GM12878 (cell line): ENCODE data around the gene BOD1L1. TPM values are rescaled to one million over a fixed set of nuclear protein-coding genes. Genes with fewer than 3 reads are reported as not detected.
A peak's percentile ranks its signal among the peaks of the same experiment; 100 is the strongest.

Experiments used
- ATAC-seq: fragments of 200-7000 bp; cut with Tn5 transposase; 3 replicates; pipeline ENCODE4 v1.9.1; 2020; ENCODE audit warnings: mild to moderate bottlenecking, moderate library complexity
- BruUV-seq: library from RNA; stranded (reverse); fragments of 400-500 nt; replicated peaks from 2 replicates; lab custom pipeline; 2021; lab: Mats Ljungman, UMichigan
- CTCF ChIA-PET: fragments of 300-600 bp; sonication (Branson Sonifier 250); formaldehyde crosslinking; extraction: SDS; loops from one replicate; lab custom pipeline; 2021; ENCODE audit warnings: inconsistent platforms; lab: Yijun Ruan, JAX
- POLR2A ChIA-PET: fragments of 350-600 bp; formaldehyde crosslinking; extraction: SDS; loops from one replicate; lab custom pipeline; 2021; ENCODE audit warnings: inconsistent platforms; lab: Charles Lee
- RAD21 ChIA-PET: fragments of 300-600 bp; sonication (Branson Sonifier 250); formaldehyde crosslinking; loops from one replicate; lab custom pipeline; 2023; ENCODE audit warnings: antibody characterized with exemption; ENCODE audit not compliant: unreplicated experiment; lab: Charles Lee
- SMC1A ChIA-PET: fragments of 300-600 bp; sonication (Branson Sonifier 250); formaldehyde crosslinking; loops from one replicate; lab custom pipeline; 2023; ENCODE audit not compliant: unreplicated experiment, uncharacterized antibody; lab: Charles Lee
- DNase-seq: peaks from one replicate; pipeline ENCODE4 v3.0.0-alpha.2; 2011; ENCODE audit warnings: low read depth, low spot score
- FAIRE-seq: peaks from 3 replicates; lab custom pipeline; 2011; peaks lifted over from hg19 to GRCh38; lab: Jason Lieb, UNC
- H2AFZ ChIP-seq: 2 replicates; pipeline ENCODE4 v1.6.0; 2011; ENCODE audit warnings: low read depth, low read length, control low read depth; ENCODE audit not compliant: control insufficient read depth
- H3K27ac ChIP-seq: 2 replicates; pipeline ENCODE4 v1.5.1; 2011; ENCODE audit warnings: control low read depth; ENCODE audit not compliant: control insufficient read depth, insufficient read depth
- H3K27me3 ChIP-seq, 2 experiments: replicated peaks in 1 of 2; 2 replicates each; pipeline versions ENCODE4 v1.6.0 to v1.6.1; 2011; ENCODE audit warnings: low read length in 1 of 2; ENCODE audit not compliant: control insufficient read depth in 2 of 2, insufficient read depth in 2 of 2
- H3K36me3 ChIP-seq, 2 experiments: 2 replicates each; pipeline ENCODE4 v1.5.1; 2011; ENCODE audit warnings: low read length in 1 of 2; ENCODE audit not compliant: control insufficient read depth in 2 of 2, insufficient read depth in 2 of 2
- H3K4me1 ChIP-seq: 2 replicates; pipeline ENCODE4 v1.6.1; 2011; ENCODE audit warnings: mild to moderate bottlenecking, low read length, moderate library complexity, mixed read lengths; ENCODE audit not compliant: control insufficient read depth, insufficient read depth
- H3K4me2 ChIP-seq: 2 replicates; pipeline ENCODE4 v1.6.0; 2011; ENCODE audit warnings: control low read depth; ENCODE audit not compliant: control insufficient read depth, insufficient read depth
- H3K4me3 ChIP-seq: fragments of 200-600 bp; sonication (generic); 2 replicates; pipeline ENCODE4 v1.5.1; 2016
- H3K79me2 ChIP-seq: 2 replicates; pipeline ENCODE4 v1.6.0; 2011; ENCODE audit warnings: low read length; ENCODE audit not compliant: control insufficient read depth, insufficient read depth
- H3K9ac ChIP-seq: 2 replicates; pipeline ENCODE4 v1.8.0; 2011; ENCODE audit warnings: low read length, control low read depth, mixed read lengths; ENCODE audit not compliant: control insufficient read depth, insufficient read depth
- H3K9me3 ChIP-seq: replicated peaks from 3 replicates; pipeline ENCODE4 v1.5.1; 2011; ENCODE audit warnings: mild to moderate bottlenecking, low read length; ENCODE audit not compliant: control insufficient read depth, insufficient read depth
- H4K20me1 ChIP-seq: 2 replicates; pipeline ENCODE4 v1.6.0; 2011; ENCODE audit not compliant: control insufficient read depth, insufficient read depth
- CTCF ChIP-seq, 3 experiments: IDR thresholded peaks in 2 of 3; conservative IDR thresholded peaks in 1 of 3; 2 replicates each; pipeline ENCODE4 v1.5.1; 2011; ENCODE audit warnings: low read depth in 3 of 3, low read length in 3 of 3, mild to moderate bottlenecking in 3 of 3, control low read depth in 2 of 3, moderate library complexity in 2 of 3, inconsistent platforms in 1 of 3, mixed read lengths in 1 of 3; ENCODE audit not compliant: control insufficient read depth in 2 of 3, insufficient read depth in 1 of 3; ENCODE audit errors: extremely low read depth in 1 of 3
- EGR1 ChIP-seq, 2 experiments: IDR thresholded peaks; 1 replicate in 1 of 2; 2 replicates in 1 of 2; pipeline ENCODE4 v1.6.1; 2011 to 2012; ENCODE audit warnings: low read depth in 2 of 2, low read length in 2 of 2, borderline replicate concordance in 1 of 2, mild to moderate bottlenecking in 1 of 2, moderate library complexity in 1 of 2
- NKRF ChIP-seq: fragments of 450-650 bp; conservative IDR thresholded peaks from 2 replicates; pipeline ENCODE4 v1.6.1; 2017; ENCODE audit warnings: mild to moderate bottlenecking, moderate library complexity
- RAD21 ChIP-seq: IDR thresholded peaks from 2 replicates; pipeline ENCODE4 v1.6.1; 2011; ENCODE audit warnings: mild to moderate bottlenecking, low read depth, low read length, moderate library complexity; ENCODE audit not compliant: insufficient read depth
- SMC3 ChIP-seq: IDR thresholded peaks from 2 replicates; pipeline ENCODE4 v1.6.1; 2011; ENCODE audit warnings: low read length, improper control_type of control experiment, borderline replicate concordance
- WGBS: methylation state at CpG from one replicate; pipeline ENCODE4 v1.1.6; 2016; ENCODE audit warnings: low lambda C conversion rate; ENCODE audit not compliant: insufficient replicate concordance, insufficient coverage; ENCODE audit errors: missing lambda C conversion rate; 5-methylcytosine and 5-hydroxymethylcytosine counted together
- in situ Hi-C: fragments of 300-500 bp; cut with MboI; formaldehyde crosslinking; loops from 9 replicates; pipeline ENCODE4 v1.14.3; 2018; ENCODE audit warnings: mixed read lengths
- intact Hi-C: fragments of 100-400 bp; cut with micrococcal nuclease; formaldehyde crosslinking; loops from one replicate; pipeline ENCODE4 v1.14.2; 2022; ENCODE audit not compliant: unreplicated experiment
- polyA plus RNA-seq, 11 experiments: library from polyadenylated mRNA; depleted of rRNA in 4 of 11; unstranded in 6 of 11; stranded (reverse) in 5 of 11; fragments of >200 nt; fragmentation: Nextera tagmentation in 4 of 11; fragmentation: Illumina TruSeq in 1 of 11; extraction: Ambion mirVana in 4 of 11; extraction: Trizol in 1 of 11; gene quantifications; 1 replicate in 1 of 11; 2 replicates in 10 of 11; pipeline versions ENCODE4 v1.2.1 to v1.2.3, GENCODE V29; 2011 to 2016; ENCODE audit warnings: inconsistent platforms in 2 of 11, missing spikeins in 2 of 11, low read depth in 1 of 11
- total RNA-seq, 4 experiments: library from RNA; depleted of rRNA in 3 of 4; stranded (reverse); fragments of >200 nt in 3 of 4; fragmentation: Illumina TruSeq in 1 of 4; extraction: Trizol in 1 of 4; gene quantifications; 2 replicates each; pipeline versions ENCODE4 v1.2.1 to v1.2.3, GENCODE V29; 2013 to 2021

BOD1L1 gene
- total and polyA plus RNA-seq, 10 of the 15 experiments (the other 5 are each of a cell fraction or from before 2014, with no cell fraction given), result 6.8 to 41.6 (median 24.3) TPM

- POLR2A ChIA-PET, result no interaction called here
- peak overlapping the region; percentile 11; the same call in 1 of the 2 replicates for H3K4me3 ChIP-seq
- H3K27ac ChIP-seq, result no peak overlapping the region
- RAD21 ChIA-PET, result no interaction called here
- peak overlapping the region; percentile 17; the same call in 1 of the 2 replicates for H2AFZ ChIP-seq
- CTCF ChIA-PET, result interaction anchor here (1.2 to 1.6 kb wide), 2 partner anchors 78 to 689 kb away, joined by 4 to 5 read pairs; no protein-coding TSS in a partner anchor
- H3K27me3 ChIP-seq, result peaks cover 33 to 52% of the 10 kb centered on the region in 2 experiments
- H3K79me2 ChIP-seq, result no peaks in the 10 kb centered on the region
- no peak for DNase-seq
- no TSS peak for BruUV-seq
- 62% methylated on average over 48 of the region's 79 CpGs for WGBS
- peak overlapping the region; percentile 30 for H3K4me2 ChIP-seq
- H3K9me3 ChIP-seq, result no peaks in the 10 kb centered on the region; the same call in 1 of the 3 replicates
- no peak overlapping the region for H3K9ac ChIP-seq
- peak; percentile 46 for ATAC-seq
- intact Hi-C loops, result loop anchor here (10.0 kb wide), 1 partner anchor 467 kb away; no protein-coding TSS in a partner anchor
- in situ Hi-C loops, result loop anchor here (25.0 kb wide), 1 partner anchor 1780 kb away; no protein-coding TSS in a partner anchor
- FAIRE-seq, result no peak
- SMC1A ChIA-PET, result no interaction called here
- no peaks in the 10 kb centered on the region for H4K20me1 ChIP-seq
- TF ChIP-seq CTCF (IDR thresholded peaks at IDR 0.05 in 2 of 3, conservative IDR thresholded peaks at IDR 0.05 in 1 of 3; ENCODE audit: control insufficient read depth in 2 of 3, extremely low read depth in 1 of 3, insufficient read depth in 1 of 3, low read depth in 3 of 3, low read length in 3 of 3) (peak; percentile 24 to 32 (median 29); a peak in 5 of 6 replicates), EGR1 (IDR thresholded peaks at IDR 0.05; ENCODE audit: borderline replicate concordance in 1 of 2, low read depth in 2 of 2, low read length in 2 of 2) (0 out of 3 replicates have a peak, but pooled peaks of 1 of the 2 experiments have one; percentile 29), NKRF (no peak), SMC3 (peak; percentile 33; the same call in 1 of the 2 replicates), RAD21 (peak; percentile 38)
- no peaks in the 10 kb centered on the region for H3K36me3 ChIP-seq
- no peaks in the 10 kb centered on the region; the same call in 1 of the 2 replicates for H3K4me1 ChIP-seq
Observed at GRCh38 chr4:13541720-13542576, 85.6 kb downstream of the BOD1L1 start.
